DOHH2 (cell line): ENCODE measurements around the gene GASK1A.

Experiments used
- EZH2phosphoT487 ChIP-seq: fragments of 200-600 bp; sonication (generic); IDR thresholded peaks from 2 replicates; pipeline ENCODE4 v1.6.1; 2017; ENCODE audit warnings: borderline replicate concordance, mild to moderate bottlenecking, antibody characterized with exemption, low read length, moderate library complexity, mixed read lengths
- TF ChIP-seq, protein P1 (sequence below): fragments of 200-600 bp; sonication (generic); IDR thresholded peaks from one replicate; pipeline ENCODE4 v1.5.1; 2014; ENCODE audit warnings: antibody characterized with exemption, mild to moderate bottlenecking, low read depth, low read length; ENCODE audit not compliant: poor library complexity, severe bottlenecking

DNA sequence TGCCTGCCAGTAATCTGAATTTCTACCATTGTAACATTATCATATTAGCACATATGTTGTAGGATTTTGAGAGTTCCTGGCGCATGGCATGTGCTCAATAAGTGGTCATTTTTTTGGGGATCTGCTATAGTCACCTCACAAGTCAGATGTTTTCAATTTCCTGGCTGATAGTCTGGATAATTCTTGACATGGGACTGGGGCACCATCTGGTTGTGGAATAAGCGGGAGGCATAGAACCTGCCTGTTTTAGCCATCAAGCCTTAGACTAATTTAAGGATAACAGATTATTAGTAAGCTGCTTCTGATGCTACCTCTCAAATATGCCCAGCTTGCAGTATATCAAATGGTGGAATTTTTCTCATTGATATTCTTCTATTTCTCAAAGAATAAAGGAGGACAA is 39.1 kb downstream of the GASK1A start:
- TF ChIP-seq, protein P1, sequence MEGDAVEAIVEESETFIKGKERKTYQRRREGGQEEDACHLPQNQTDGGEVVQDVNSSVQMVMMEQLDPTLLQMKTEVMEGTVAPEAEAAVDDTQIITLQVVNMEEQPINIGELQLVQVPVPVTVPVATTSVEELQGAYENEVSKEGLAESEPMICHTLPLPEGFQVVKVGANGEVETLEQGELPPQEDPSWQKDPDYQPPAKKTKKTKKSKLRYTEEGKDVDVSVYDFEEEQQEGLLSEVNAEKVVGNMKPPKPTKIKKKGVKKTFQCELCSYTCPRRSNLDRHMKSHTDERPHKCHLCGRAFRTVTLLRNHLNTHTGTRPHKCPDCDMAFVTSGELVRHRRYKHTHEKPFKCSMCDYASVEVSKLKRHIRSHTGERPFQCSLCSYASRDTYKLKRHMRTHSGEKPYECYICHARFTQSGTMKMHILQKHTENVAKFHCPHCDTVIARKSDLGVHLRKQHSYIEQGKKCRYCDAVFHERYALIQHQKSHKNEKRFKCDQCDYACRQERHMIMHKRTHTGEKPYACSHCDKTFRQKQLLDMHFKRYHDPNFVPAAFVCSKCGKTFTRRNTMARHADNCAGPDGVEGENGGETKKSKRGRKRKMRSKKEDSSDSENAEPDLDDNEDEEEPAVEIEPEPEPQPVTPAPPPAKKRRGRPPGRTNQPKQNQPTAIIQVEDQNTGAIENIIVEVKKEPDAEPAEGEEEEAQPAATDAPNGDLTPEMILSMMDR, result no peak
- TF ChIP-seq EZH2phosphoT487, result no peak
